ENCODE results near the gene TPPP. TPM values are rescaled to one million over a fixed set of nuclear protein-coding genes. Genes with fewer than 3 reads are reported as not detected.

TPPP gene
- total RNA-seq, 1 donor from 2014 or later, result 1.9 TPM

DNA sequence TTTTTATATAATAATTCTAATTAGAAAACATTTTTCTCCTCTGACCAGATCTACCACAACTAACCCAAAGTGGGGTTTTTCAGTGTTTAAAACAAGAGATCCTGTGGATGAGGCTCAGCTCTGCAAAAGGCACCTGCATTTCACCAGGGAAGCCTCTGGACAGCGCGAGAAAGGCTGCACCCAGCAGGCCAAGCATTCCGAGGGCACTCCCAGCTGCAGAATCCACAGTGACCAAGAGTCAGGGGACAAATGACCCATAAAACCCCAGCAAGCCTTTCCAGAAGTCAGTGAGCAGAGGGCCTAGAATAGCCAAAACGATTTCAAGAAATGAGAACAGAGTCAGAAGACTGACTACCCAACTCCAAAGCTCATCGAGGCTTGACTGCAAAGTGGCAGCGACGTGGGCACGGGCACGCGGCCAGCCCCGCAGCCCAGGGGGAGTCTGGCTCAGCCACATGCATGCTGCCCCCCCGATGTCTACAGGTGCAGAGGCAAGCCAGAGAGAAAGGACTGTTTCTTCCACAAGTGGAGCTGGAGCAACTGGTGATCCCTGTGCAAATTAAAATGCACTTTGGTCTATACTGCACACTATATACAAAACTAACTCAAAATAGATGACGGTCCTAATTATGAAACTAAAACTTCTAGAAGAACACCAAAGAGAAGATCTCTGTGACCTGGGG is 26.2 kb downstream of the TPPP start:
- Histone ChIP-seq H3K27me3 (ENCODE audit: control insufficient read depth, insufficient read depth, low read length) (peaks cover 6% of the 10 kb centered on the region), H3K36me3 (ENCODE audit: control insufficient read depth, insufficient read depth, low read length) (no peaks in the 10 kb centered on the region)
- no peak for DNase-seq (ENCODE audit: low read depth)

DNA sequence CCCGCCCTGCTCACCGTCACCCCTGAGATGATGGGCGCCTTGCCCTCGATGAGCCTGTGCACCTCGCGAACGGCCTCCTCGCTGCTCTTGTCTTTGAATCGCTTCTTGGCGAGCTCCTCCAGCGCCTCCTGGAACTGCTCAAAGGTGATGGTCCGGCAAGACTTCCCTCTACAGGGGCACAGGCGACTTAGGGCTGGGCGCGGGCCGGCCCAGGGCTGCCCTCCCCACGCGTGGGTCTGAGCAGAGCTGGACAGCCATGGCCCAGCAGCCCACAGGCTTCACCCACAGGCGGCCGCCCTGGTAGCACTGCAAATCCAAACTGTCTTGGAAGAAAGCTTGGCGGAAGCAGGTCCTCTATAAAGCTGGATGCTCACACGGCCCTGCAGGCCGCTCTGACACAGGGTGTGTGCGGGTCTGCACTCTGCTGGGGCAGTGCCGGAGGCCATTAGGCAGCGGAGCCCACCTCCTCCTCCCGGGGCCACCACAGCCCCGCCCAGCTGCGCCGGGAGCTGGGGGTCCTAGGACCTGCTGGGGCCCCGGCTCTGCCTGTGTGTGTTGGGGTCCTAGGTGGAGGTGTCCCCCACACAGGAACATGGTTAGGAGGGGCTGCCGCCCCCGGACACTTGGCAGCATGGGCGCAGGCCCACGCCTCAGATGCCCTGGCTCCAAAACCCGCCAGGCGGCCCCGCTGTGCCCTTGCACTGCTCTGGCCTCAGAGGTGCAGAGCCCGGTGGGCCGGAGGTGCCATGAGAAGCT is 27.0 kb downstream of the TPPP start:
- DNase-seq (ENCODE audit: low read depth), result no peak
- Histone ChIP-seq H3K36me3 (ENCODE audit: control insufficient read depth, insufficient read depth, low read length) (no peaks in the 10 kb centered on the region), H3K4me3 (ENCODE audit: low read depth, low read length) (no peak overlapping the region), H3K27me3 (ENCODE audit: control insufficient read depth, insufficient read depth, low read length) (no peaks in the 10 kb centered on the region)
- TF ChIP-seq, protein P1, sequence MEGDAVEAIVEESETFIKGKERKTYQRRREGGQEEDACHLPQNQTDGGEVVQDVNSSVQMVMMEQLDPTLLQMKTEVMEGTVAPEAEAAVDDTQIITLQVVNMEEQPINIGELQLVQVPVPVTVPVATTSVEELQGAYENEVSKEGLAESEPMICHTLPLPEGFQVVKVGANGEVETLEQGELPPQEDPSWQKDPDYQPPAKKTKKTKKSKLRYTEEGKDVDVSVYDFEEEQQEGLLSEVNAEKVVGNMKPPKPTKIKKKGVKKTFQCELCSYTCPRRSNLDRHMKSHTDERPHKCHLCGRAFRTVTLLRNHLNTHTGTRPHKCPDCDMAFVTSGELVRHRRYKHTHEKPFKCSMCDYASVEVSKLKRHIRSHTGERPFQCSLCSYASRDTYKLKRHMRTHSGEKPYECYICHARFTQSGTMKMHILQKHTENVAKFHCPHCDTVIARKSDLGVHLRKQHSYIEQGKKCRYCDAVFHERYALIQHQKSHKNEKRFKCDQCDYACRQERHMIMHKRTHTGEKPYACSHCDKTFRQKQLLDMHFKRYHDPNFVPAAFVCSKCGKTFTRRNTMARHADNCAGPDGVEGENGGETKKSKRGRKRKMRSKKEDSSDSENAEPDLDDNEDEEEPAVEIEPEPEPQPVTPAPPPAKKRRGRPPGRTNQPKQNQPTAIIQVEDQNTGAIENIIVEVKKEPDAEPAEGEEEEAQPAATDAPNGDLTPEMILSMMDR (IDR thresholded peaks at IDR 0.05; ENCODE audit: insufficient read depth, low read length, poor library complexity, severe bottlenecking), result no peak

More for the DNA sequence above, 26.2 kb downstream of the TPPP start:
- TF ChIP-seq, protein P1 (IDR thresholded peaks at IDR 0.05; ENCODE audit: insufficient read depth, low read length, poor library complexity, severe bottlenecking), result no peak
- H3K4me3 ChIP-seq (ENCODE audit: low read depth, low read length), result no peak overlapping the region

DNA sequence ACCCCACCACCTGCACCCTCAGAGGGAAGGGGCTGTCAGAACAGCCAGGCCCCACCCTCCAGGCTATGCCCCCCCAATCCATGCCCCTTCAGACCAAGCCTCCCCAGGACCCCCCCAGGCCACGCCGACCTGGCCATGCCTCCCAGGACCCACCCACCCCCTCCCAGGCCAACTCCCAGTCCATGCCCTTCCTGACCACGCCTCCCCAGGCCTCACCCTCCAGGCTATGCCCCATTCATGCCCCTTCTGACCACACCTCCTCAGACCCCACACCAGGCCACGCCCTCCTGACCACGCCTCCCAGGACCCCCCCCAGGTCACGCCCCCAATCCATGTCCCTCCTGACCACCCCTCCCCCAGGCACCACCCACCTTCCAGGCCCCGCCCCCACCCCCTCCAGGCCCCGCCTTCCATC is 27.6 kb downstream of the TPPP start:
- TF ChIP-seq, protein P1 (IDR thresholded peaks at IDR 0.05; ENCODE audit: insufficient read depth, low read length, poor library complexity, severe bottlenecking), result no peak
- Histone ChIP-seq H3K27me3 (ENCODE audit: control insufficient read depth, insufficient read depth, low read length) (no peaks in the 10 kb centered on the region), H3K36me3 (ENCODE audit: control insufficient read depth, insufficient read depth, low read length) (no peaks in the 10 kb centered on the region), H3K4me3 (ENCODE audit: low read depth, low read length) (no peak overlapping the region)
- DNase-seq (ENCODE audit: low read depth), result no peak

DNA sequence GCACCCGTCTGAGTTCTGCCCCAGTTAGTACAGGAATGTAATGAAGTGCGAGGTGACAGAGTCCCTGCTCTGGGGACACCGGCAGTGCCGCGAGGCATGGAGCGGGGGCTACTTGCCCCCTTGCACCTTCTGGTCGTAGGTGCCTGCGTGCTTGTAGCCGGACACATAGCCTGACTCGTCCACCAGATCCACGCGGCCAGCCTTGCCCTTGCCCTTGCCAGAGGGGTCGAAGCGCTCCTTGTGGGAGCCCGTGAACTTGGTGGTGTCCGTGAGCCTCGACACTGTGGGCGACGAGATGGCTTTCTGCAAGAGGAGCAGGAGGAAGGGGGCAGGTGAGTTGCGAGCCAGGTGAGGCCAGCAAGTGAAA is 28.2 kb downstream of the TPPP start:
- TF ChIP-seq, protein P1 (IDR thresholded peaks at IDR 0.05; ENCODE audit: insufficient read depth, low read length, poor library complexity, severe bottlenecking), result no peak
- H3K36me3 ChIP-seq (ENCODE audit: control insufficient read depth, insufficient read depth, low read length), result no peaks in the 10 kb centered on the region
- no peaks in the 10 kb centered on the region for H3K27me3 ChIP-seq (ENCODE audit: control insufficient read depth, insufficient read depth, low read length)
- no peak for DNase-seq (ENCODE audit: low read depth)
- H3K4me3 ChIP-seq (ENCODE audit: low read depth, low read length), result no peak overlapping the region

DNA sequence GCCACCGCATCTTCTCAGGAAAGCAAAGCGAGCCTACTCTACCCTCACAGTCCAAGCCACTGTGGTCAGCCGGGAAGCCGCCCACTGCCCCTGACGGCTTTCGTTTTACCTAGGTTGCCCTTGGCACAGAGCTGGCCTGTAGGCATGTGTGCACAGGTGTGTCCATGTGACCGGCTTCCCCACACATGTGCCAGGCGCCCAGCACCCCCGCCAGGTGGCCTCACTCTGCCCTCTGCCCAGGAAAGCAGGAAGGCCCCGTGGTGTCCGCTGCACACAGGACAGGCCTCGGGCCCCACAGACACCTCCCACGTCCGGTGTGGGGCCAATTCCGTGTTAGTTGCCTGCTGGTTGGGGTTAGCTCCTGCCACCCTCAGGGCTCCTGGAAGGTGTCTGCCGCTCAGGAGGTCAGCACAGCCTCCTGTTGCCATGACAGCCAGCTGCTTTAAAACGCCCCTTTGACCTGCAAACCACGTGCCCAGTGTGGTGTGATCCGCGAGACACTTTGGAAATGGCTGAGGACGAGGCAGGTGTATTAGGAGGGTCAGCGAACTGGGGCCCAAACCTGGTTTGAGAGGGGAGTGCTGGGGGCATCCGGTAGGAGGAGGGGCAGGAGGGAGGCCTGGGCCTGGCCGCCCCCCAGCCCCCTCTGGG is 28.7 kb downstream of the TPPP start:
- TF ChIP-seq, protein P1 (IDR thresholded peaks at IDR 0.05; ENCODE audit: insufficient read depth, low read length, poor library complexity, severe bottlenecking), result no peak
- no peak overlapping the region for H3K4me3 ChIP-seq (ENCODE audit: low read depth, low read length)
- H3K36me3 ChIP-seq (ENCODE audit: control insufficient read depth, insufficient read depth, low read length), result no peaks in the 10 kb centered on the region
- no peak for DNase-seq (ENCODE audit: low read depth)
- no peaks in the 10 kb centered on the region for H3K27me3 ChIP-seq (ENCODE audit: control insufficient read depth, insufficient read depth, low read length)
